Activated CD8-positive, alpha-beta memory T cell treated with anti-CD3 and anti-CD28 coated beads, Interleukin-2, amount 50 U/mL, for 24 hours (primary cell): ENCODE measurements around the gene SMAD3.

ENCODE experiments used
- DNase-seq: peaks from one replicate; pipeline ENCODE4 v3.0.0-alpha.2; 2020; ENCODE audit errors: extremely low read depth

Gene SMAD3

DNA sequence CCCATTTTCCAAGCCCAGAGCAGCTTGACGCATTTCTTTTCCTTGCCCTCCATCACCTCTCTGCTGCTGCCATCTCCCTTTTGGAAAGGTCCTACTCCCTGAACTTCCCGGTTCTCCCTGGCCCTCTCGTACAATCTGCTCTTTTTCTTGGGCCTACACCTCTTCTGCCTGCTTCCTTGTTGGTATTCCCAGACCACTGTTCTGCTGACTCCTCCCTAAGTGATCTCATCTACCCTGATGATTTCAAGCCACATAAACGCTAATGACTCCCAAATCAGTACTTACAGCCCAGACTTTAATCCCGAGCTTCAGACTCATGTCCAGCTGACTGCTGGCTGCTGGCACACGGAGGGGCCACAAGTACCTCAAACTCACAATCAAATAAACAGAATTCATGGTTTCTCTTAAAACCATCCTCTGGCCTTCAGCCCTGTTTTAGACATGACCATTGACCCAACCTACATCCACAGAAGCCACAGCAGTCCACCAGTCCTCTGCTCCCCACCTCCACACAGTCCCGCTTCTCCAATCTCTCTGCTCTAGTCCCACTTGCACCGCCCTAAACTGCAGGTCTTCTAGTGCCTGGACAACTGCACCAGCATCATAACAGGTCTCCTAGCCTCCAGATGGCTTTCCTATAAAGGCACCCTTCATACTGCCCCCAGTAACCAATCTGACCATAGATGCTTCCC is 131.4 kb downstream of the SMAD3 start:
- no peak for DNase-seq

GRCh38 chr15:67197364-67197695 is 131.9 kb downstream of the SMAD3 start:
- no peak for DNase-seq

DNA sequence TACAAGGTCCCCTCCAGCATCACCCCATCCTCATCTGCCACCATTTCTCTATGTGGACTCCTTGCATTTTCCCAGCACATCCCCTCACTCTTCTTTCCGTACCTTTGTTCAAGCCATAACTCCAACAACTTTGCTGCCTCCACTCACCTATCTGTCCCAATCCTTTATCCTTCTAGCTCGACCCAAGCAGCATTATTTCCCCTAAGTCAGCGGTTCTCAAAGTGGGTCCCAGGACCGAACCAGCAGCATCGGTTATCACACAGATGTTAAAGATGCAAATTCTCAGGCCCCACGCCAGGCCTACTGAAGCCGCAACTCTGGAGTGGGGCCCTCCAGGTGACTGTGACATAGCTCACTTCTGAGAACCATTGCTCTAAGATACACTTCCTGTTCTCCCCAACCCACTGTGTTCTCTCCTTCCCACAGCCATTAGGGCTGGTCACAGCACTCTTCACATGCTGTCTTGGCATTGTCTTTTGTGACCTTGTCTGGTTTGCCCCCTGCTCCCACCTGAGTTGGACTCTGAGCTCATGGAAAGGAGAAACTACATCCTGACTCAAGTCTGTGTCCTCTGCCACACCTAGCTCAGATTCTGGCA is 132.9 kb downstream of the SMAD3 start:
- no peak for DNase-seq

GRCh38 chr15:67199391-67199790 is 134.0 kb downstream of the SMAD3 start:
- no peak for DNase-seq

- DNase-seq: no peak
Observed at GRCh38 chr15:67199881-67200763, 134.7 kb downstream of the SMAD3 start.

DNA sequence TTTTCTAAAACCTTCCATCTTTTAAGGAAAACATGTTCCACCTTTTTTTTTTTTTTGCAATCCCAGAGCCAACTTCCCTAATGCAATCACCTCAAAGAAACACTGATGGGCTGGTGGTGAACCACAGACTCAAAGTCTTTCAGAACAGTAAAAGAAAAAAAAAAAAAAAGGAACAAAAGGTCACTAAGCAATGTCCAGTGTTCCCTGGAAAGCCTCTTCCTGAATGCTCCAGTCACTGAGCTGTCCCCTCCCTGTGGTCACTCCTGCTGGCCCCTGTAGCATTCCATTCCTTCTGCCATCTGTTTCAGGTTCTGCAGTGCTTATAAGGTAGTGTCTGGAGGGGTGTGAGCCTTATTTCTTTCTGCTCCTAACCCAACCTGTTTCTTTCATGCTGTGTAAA is 135.7 kb downstream of the SMAD3 start:
- no peak for DNase-seq

GRCh38 chr15:67202091-67202490 is 136.7 kb downstream of the SMAD3 start:
- no peak for DNase-seq

DNA sequence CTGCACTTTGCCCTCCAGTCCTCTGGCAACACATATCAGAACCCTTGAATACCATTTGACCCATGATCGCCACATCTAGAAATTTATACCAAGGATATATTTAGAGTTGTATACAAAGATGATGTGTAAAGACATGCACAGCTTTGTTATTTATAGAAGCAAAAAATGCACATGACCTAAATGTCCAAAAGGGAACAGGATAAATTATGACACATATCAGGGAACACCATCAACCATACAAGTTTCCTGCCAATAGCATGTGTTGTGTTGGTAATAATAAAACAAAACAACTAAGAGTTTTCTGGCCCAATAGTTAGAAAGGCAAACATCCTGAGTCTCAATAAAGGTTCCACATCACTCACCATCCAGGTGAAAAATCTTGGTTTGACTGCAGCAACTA is 137.6 kb downstream of the SMAD3 start:
- DNase-seq: no peak

DNA sequence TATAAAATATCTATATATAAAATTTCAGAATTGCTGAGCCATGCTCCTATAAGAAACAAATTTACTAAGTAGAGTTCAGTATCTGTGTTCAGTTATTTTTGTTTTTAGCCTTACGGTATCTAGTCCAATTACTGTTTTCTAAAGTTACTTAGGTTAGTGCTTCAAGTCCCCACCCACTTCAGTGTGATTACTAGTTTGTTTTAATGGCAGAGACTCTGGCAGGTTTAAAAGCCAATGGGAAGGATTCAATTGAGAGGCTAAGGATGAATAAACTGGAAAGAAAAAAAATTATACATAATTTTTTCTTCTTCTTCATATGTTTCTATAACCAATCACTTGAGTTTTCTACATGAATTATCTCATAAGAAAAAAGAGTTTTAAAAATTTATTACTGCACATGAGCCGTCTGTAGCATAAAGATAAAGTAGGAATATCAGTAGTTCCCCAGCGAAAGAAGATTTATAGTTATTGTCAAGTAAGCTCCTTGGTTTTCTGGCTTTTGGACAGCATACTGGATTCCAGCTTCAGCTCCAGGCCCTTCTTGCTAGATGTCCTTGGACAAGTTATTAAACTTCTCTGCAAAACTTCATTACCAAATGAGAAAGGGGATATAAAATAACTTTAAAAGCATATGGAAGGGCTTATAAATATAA is 142.3 kb downstream of the SMAD3 start:
- no peak for DNase-seq

DNA sequence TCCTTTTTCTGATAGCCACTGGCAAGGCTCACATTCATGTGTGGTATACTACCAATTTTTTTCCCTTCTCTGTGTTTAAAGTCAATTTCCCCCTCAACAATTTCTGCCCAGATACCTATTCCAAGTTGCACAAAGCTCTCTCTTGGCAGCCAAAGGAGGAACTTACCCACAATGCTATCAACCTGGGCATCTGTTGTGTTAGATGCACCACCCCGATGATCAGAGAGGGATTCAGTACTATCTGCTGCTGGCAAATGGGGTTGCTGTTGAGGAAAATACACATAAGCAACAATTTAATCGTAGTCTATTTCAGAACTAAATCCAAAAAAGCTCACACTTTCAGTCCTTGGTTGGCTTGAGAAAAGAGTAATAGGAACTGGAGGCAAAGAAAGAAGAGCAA is 143.0 kb downstream of the SMAD3 start:
- no peak for DNase-seq

GRCh38 chr15:67210555-67211168 is 145.3 kb downstream of the SMAD3 start:
- no peak for DNase-seq

DNA sequence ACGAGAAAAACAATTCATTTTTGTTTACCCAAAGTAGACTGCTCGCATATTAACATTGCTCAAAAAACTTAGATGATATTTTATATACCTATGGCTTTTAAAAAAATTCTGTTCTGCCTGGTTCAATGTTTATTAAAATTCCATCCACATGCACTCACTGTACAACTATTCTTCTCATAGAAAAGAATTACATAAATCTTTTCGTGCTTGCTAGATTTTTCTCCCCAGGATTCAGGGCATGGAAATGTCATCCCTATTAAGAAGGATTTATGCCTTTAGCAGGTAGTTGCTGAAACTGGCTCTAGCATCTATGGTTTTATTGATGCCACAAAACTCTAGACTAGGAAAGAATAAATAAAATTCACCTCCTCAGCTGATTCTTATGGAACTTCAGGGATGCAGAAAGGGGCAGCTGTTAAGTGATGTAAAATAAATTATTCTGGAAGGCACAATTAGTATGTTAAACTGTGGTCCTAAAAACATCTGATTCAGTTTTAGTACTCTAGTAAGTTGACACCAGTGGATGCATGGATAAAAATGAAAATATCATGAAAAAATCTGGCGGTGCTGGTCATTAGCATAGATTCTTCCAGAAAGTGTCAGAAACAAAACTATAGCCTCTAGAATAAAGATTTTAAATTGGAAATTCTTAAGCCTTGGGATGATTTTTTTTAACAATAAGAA is 147.4 kb downstream of the SMAD3 start:
- no peak for DNase-seq

DNA sequence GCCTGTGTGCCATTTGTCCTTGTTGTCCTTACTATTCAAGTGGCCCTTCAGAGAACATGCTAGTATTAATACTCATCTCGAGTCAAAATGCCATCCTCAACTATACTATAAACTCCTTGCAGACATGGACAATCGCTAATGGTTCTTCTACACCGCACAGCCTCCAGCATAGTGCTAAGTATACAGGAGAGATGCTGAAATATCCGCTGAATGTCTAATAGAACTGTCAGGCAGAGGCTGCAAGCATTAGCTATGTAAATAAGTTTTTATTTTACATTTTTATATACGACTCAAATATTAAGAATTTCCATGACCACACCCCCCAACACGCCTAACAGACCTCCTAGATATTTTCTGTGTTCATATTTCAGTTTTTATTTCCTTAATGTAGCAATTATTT is 149.7 kb downstream of the SMAD3 start:
- DNase-seq: no peak

GRCh38 chr15:67216859-67217258 is 151.5 kb downstream of the SMAD3 start:
- DNase-seq: no peak

GRCh38 chr15:67218428-67218827 is 153.0 kb downstream of the SMAD3 start:
- DNase-seq: no peak

GRCh38 chr15:67219288-67219687 is 153.9 kb downstream of the SMAD3 start:
- DNase-seq: no peak

DNA sequence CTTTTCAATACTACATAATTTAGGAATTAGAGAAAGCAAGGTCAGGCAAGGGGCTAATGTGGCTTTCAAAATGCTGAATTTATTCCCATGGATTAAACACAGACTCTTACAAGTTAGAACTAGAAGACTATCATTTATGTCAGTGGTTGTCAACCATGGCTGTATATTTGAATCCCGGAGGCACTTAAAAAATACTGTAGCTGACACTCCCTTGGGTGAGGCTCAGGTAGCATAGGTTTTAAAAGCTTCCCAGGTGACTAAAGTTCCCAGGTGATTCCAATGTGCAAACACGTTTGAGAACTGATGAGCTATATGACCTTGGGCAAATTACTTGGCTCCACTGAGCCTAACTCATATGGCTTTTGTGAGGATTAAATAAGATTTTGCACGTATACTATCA is 159.5 kb downstream of the SMAD3 start:
- no peak for DNase-seq

DNA sequence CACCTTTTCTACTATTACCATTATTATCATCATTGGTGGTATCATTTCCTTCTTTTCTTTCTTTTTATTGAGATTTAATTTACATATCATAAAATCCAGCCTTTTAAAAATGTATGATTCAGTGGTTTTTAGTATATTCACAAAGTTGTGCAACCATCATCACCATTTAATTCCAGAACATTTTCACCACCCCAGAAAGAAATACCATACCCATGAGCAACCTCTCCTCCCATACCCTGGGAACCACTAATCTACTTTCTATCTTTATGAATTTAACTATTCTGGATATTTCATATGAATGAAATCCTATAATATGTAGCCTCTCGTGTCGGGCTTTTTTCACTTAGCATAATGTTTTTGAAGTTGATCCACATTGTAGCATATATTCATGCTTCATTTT is 159.9 kb downstream of the SMAD3 start:
- no peak for DNase-seq

DNA sequence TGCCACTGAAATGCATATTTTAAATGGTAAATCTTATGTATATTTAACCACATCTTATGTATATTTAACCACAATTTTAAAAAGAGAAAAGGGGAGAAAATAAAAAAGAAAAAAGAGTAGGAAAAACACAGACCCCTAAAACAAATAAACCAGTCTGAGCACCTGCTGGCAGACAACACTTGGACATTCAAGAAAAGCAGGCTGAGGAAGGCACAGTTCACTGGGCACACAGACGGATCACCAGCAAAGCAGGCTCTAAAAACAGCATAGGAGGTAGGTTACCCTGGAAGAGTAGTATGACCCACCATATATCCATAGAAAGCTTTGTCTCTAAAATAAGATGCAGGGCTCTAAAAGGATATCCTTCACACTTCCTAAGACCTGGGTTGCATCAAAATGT is 162.0 kb downstream of the SMAD3 start:
- DNase-seq: no peak

- DNase-seq: no peak
Observed at GRCh38 chr15:67227846-67228245, 162.4 kb downstream of the SMAD3 start.

GRCh38 chr15:67228286-67228685 is 162.9 kb downstream of the SMAD3 start:
- DNase-seq: no peak

DNA sequence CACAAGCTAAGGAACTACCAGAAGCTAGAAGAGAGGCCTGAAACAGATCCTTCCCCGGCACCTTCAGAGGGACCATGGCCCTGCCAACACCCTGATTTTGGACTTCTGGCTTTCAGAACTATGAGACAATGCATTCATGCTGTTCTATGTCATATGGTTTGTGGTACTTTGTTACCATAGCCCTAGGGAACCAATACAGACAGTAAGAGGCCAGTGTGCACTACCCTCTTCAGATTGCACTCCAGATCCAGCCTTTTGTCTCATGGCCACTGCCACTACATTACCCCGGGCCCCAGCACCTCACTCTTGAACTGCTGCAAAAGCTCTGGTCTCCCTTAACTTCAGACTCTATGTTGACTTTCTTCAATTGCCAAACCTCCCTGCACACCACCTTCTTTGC is 165.1 kb downstream of the SMAD3 start:
- no peak for DNase-seq
